NCI-H345 (cell line): ENCODE results near the gene SPATA32.

Source experiments
- DNase-seq: peaks from one replicate; lab custom pipeline; 2025; lab: John Stamatoyannopoulos, UW

The SPATA32 gene

GRCh38 chr17:45246338-45246737 lies 15.6 kb downstream of the SPATA32 start:
- DNase-seq: no peak

DNA sequence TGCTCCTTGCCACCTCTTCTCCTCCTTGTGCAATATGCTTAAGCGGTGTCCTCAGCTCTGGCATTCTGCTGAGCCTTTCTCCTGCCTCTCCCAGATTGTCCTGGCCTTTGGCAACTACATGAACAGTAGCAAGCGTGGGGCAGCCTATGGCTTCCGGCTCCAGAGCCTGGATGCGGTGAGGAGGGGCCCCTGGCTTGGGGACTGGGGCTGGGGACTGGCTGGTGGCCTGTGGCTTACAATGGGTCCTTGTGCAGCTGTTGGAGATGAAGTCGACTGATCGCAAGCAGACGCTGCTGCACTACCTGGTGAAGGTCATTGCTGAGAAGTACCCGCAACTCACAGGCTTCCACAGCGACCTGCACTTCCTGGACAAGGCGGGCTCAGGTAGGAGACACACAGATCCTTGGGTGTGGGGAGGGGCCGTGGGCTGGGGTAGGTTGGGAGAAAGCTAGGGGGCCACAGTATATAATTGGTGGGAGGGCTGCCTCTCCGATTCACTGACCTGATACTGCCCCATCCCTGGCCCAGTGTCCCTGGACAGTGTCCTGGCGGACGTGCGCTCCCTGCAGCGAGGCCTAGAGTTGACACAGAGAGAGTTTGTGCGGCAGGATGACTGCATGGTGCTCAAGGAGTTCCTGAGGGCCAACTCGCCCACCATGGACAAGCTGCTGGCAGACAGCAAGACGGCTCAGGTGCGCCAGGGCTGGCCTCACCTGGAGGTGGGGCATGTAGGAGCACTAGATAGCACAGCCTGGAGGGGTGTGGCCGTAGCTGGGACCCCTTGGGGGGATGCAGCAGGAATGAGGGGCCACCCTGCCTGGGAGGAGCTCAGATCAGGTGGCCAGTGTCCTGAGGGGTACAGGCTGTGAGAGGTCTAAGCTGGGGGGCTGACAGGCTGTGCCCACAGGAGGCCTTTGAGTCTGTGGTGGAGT lies 16.9 kb downstream of the SPATA32 start:
- DNase-seq: no peak

- no peak for DNase-seq
These were observed 18.1 kb downstream of the SPATA32 start for GRCh38 chr17:45243750-45244149.

GRCh38 chr17:45242029-45242414 lies 19.9 kb downstream of the SPATA32 start:
- DNase-seq: no peak

DNA sequence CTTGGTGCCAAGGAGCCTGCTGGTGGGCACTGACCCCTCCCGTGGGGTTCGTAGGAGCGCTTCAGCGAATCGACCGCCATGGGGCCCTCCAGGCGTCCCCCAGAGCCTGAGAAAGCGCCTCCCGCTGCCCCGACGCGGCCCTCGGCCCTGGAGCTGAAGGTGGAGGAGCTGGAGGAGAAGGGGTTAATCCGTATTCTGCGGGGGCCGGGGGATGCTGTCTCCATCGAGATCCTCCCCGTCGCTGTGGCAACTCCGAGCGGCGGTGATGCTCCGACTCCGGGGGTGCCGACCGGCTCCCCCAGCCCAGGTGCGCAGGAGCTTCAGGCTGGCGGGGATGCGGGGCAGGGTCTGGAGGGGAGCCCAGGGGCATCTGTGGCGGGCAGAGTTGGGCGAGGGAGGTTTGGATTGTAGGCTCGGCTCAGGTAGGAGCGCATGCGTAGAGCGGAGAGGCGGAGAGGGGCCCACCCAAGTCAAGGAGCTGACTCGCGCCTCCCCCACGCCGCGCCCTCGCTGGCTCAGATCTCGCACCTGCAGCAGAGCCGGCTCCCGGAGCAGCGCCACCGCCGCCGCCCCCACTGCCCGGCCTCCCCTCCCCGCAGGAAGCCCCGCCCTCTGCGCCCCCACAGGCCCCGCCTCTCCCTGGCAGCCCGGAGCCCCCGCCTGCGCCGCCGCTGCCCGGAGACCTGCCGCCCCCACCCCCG lies 20.4 kb downstream of the SPATA32 start:
- peak; percentile 84 for DNase-seq

- no peak for DNase-seq
These were observed 21.0 kb downstream of the SPATA32 start for GRCh38 chr17:45240905-45241327.

DNA sequence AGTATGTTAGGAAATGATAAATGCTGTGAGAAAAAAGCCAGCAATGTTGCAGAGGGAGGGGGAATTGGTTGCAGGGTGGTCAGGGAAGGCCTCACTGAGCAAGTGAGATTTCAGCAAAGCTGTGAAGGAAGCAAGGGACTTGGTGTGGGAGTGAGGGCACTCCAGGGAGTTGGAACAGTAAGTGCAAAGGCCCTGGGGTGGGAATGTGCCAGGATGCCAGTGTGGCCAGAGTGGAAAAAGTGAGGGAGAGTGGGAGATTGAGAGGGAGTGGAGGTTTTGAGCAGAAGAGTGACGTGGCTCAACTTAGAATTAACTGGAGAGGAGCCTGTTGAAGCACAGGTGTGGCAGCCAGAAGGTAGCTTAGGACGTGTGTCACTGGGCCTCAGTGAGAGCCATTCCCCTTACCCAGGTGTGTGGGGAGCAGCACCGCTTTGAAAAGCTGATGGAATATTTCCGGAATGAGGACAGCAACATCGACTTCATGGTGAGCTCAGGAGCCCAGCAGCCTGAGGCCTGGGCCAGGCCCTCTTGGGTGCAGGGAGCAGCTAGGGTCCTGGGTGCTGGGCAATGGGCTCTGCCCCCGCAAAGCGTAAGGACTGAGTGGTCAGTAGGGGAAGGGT lies 23.6 kb downstream of the SPATA32 start:
- no peak for DNase-seq

DNA sequence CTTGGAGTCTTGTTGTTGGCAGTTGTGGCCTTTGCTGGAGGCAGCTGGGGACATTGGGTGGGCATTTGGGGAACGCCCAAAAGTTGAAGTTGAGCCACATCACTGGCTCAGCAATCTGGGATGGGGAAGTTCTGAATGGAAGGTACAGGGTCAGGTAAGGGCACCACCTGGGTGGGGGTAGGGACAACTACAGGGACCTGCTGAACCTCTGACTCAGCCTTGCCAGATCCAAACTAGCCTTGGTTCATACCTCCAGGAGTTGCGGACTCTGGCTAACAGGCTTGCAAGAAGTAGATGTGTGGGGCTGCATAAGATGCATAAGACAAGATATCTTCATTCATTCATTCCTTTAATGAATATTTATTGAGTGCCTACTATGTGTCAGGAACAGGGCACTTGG lies 24.2 kb downstream of the SPATA32 start:
- DNase-seq: no peak

DNA sequence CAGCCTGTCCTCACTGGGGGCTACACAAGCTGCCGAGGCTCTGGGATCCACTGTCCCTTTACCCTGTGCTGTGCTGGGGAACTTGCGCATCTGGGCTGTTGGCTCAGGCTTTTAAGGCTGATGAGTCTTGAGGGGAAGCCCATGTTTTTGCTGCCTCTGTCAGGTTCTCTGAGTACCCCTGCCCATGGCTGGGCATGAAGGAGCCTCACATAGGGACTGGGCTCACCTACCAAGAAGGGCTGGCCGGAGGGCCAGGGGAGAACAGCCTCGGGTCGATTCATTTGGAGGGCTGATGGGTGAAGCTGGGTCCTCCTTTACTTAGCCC lies 25.6 kb downstream of the SPATA32 start:
- DNase-seq: no peak

- peak; percentile 68 for DNase-seq
These were observed 26.2 kb downstream of the SPATA32 start for GRCh38 chr17:45235416-45236281.

DNA sequence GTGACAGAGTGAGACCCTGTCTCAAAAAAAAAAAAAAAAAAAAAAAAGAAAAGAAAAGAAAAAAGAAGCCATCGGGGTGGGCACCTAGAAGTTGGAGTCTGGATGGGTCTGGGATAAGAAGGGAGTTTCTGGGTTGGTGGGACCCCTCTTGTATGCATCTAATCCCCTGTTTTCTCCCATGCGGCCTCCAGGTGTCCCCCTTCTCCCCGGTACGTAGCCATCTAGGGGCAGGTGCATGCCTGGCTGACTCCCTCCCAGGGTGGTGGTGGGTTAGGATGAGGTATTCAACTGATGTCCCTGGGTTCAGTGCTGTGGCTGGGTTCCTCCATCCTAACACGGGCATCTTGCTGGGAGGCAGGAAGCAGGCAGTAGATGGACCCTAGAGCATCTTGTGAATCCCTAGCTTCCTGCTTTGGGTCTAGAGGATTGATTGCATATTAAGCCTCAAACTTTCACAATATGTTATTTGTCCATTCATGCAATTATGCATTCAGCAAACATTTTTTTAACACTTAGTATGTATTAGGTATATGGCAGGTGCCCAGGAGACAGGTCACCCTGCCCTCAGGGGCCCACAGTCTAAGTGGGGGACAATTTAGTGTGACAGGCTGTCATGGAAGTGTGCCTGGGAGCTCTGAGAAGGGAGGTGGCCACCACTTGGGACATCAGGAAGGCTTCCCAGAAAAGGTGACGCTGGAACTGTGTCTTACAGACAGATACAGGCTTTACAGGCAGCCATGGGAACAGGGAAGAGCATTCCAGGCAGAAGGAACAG lies 27.1 kb downstream of the SPATA32 start:
- DNase-seq: peak; percentile 63

GRCh38 chr17:45233423-45233924 lies 28.4 kb downstream of the SPATA32 start:
- no peak for DNase-seq

GRCh38 chr17:45232514-45233422 lies 29.1 kb downstream of the SPATA32 start:
- DNase-seq: no peak

DNA sequence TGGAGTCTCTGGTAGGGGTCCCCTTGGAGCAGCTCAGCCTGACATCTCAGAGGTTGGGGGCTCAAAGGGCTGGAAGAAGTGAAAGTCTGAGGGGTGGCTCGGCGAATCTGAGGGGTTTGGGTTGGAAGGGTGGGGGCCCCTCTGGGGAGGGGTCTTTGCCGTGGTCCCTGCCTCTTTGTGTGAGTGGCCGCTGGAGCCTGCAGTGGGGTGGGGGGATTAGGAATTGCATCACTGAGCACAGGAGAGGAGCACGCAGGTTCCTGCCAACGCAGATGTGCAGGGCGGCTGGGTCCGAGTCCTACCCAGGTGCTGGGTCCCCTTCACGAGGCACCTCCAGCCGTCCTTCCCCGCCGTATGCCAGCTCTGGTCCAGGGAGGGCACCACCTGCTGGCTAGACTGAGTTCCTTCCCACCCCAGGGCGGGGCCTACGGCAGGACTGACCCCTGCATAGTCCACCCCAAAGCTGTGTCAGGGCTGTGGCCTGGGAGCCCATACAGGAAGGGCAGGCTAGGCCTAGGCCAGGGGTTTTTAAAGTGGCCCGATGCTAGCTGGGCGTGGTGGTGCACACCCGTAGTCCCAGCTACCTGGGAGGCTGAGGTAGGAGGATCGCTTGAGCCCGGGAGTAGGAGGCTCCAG lies 30.3 kb downstream of the SPATA32 start:
- no peak for DNase-seq

DNA sequence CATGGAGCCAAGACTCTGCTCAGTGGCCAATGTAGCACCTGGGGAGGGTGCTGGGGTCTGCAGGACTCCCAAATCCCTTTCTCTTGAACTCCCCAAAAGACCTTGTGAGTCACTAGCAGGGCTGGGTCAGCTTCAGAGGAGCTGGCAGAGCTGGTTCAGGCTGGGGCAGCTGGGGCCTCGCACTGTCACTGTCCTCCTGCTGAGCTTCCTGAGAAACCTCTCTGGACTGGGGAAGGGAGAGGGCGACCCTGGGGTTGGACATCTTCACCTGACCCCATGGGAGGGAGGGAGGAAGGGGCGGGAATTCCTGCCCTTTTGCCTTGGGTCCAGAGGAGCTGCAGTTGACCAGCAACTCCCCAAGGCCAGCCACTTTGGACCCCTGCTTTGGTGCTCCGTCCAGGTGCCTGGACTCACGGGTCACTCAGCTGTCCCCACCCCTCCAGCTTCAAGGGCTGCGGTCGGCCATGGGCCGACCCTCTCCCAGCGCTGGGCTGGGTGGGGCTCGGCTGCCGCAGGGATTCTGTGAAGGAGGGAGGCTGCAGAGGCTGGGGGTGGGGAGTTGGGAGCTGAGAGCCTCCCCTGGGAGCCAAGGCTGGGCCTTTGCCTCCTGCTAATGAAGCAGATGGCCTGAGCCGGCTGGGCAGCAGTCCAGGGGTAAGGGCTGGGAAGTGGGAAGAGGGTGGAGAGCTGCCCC lies 31.0 kb downstream of the SPATA32 start:
- no peak for DNase-seq

DNA sequence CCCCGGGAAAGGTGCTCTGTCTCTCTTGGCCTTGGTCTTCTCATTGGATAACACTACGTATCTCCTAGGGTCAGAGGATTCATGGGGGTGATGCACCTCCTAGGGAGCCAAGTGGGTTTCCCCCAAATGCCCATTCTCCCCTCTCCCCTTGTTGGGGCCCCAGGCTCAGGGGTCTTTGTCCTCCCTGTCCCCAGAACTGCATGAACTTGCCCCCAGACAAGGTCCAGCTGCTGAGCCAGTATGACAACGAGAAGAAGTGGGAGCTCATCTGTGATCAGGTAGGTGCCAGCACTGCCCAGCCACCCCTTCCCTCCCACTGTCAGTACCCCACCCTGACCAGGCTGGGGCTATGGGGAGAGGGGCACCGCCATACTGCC lies 31.5 kb downstream of the SPATA32 start:
- no peak for DNase-seq

- no peak for DNase-seq
These were observed 32.0 kb downstream of the SPATA32 start for GRCh38 chr17:45229681-45230409.
